Lung (tissue), 12 donors: ENCODE data around the gene PMEPA1. TPM values are rescaled to one million over a fixed set of nuclear protein-coding genes. Genes with fewer than 3 reads are reported as not detected.
A peak's percentile ranks its signal among the peaks of the same experiment; 100 is the strongest.

Experiments used
- ATAC-seq: fragments of 200-7000 bp; cut with Tn5 transposase; one replicate; pipeline ENCODE4 v1.9.1; 2020; ENCODE audit warnings: moderate number of reproducible peaks; ENCODE audit not compliant: insufficient read depth, low FRiP score
- DNase-seq, 3 donors: peaks; one replicate each; pipeline ENCODE4 v3.0.0-alpha.2; 2013 to 2017
- H3K27ac ChIP-seq, 2 donors: one replicate each; pipeline ENCODE4 v1.5.1; 2013; ENCODE audit warnings: mild to moderate bottlenecking in 2 of 2, moderate library complexity in 2 of 2, control low read depth in 1 of 2, inconsistent platforms in 1 of 2, low read depth in 1 of 2, low read length in 1 of 2
- H3K27me3 ChIP-seq, 3 donors: one replicate each; pipeline ENCODE4 v1.5.1; 2013; ENCODE audit warnings: low read length in 2 of 3; ENCODE audit not compliant: control insufficient read depth in 3 of 3, insufficient read depth in 3 of 3
- H3K36me3 ChIP-seq, 4 donors: one replicate each; pipeline ENCODE4 v1.5.1; 2013; ENCODE audit warnings: low read length in 4 of 4, mild to moderate bottlenecking in 1 of 4, moderate library complexity in 1 of 4; ENCODE audit not compliant: control insufficient read depth in 4 of 4, insufficient read depth in 4 of 4
- H3K4me1 ChIP-seq, 5 donors: one replicate each; pipeline ENCODE4 v1.5.1; 2013; ENCODE audit warnings: low read length in 5 of 5, mild to moderate bottlenecking in 2 of 5, moderate library complexity in 1 of 5; ENCODE audit not compliant: control insufficient read depth in 5 of 5, insufficient read depth in 5 of 5
- H3K4me3 ChIP-seq: one replicate; pipeline ENCODE4 v1.5.1; 2013; ENCODE audit warnings: mild to moderate bottlenecking, control low read depth, moderate library complexity
- H3K9ac ChIP-seq, 2 donors: one replicate each; pipeline ENCODE4 v1.5.1; 2013; ENCODE audit warnings: low read length in 2 of 2, control low read depth in 1 of 2; ENCODE audit not compliant: insufficient read depth in 1 of 2
- H3K9me3 ChIP-seq, 4 donors: one replicate each; pipeline ENCODE4 v1.5.1; 2013; ENCODE audit warnings: low read length in 3 of 4, mild to moderate bottlenecking in 1 of 4, moderate library complexity in 1 of 4; ENCODE audit not compliant: control insufficient read depth in 4 of 4, insufficient read depth in 3 of 4
- WGBS, 2 donors: extraction: QIAGEN DNeasy Blood & Tissue Kit; methylation state at CpG; one replicate each; pipeline ENCODE4 v1.1.7; 2013; 5-methylcytosine and 5-hydroxymethylcytosine counted together
- polyA plus RNA-seq, 2 donors: library from polyadenylated mRNA; stranded (reverse); fragments of 200-250 nt; gene quantifications; one replicate each; pipeline ENCODE4 v1.2.1, GENCODE V29; 2013
- total RNA-seq, 2 donors: library from RNA; depleted of rRNA in 1 of 2; stranded (reverse); fragments of >200 nt in 1 of 2; gene quantifications; one replicate each; pipeline ENCODE4 v1.2.1, GENCODE V29; 2014 to 2021
- TF ChIP-seq, protein P1 (sequence below): IDR thresholded peaks from 2 replicates; pipeline ENCODE4 v1.5.1; 2012; ENCODE audit warnings: mild to moderate bottlenecking; ENCODE audit errors: control extremely low read depth, extremely low read depth
- donor health status: control.
- donor health status: control.
- donor health status: Bipolar disorder and iron deficiency.
- donor health status: healthy.
- donor health status: DM: yes; HTN: yes; CAD: no.

The PMEPA1 gene
- total and polyA plus RNA-seq, 4 donors, result 10.0 to 44.0 (median 23.9) TPM

DNA sequence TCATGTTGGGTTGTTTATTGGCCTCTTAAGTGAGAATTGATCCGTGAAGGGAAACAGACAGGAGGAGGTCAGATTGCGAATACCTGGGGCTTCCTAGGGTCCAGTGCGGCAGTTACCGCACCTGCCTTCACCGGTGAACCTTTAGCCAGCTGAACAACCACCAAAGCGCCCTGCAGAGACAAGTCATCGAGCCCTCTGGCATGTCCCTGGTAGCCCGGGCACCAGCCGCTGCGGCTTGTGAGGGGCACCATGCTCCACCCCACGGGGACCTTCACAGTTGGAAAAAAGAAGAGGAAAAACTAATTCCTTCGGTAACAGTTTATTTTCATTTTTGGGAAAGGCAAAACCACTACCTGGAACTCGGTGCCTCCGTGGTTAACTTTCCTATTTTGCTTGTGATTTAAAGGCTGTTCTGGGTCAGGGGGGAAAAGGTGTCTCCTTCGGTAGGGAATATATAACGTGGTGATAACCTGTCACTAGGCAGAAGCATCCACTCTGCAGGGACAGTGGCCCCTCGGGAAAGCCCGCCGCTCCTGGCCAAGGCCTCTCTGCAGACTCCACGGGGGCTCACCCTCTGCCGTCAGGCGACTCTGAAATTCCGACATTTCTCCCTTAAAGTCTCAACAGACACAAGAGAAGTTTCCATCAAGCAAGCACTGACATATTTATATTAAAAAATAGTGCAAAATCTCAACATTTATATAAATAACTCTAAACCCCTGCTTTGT lies 58.9 kb downstream of the PMEPA1 start:
- 91 to 93% methylated on average over 23 of the region's 23 CpGs for WGBS, 2 donors
- ATAC-seq (no peak), DNase-seq (peak in 1 of 3 donors; percentile 10)
- Histone ChIP-seq H3K4me1 (peaks cover 0 to 12% (median 0%) of the 10 kb centered on the region in 5 donors), H3K4me3 (no peak overlapping the region), H3K9ac (no peak overlapping the region), H3K9me3 (no peaks in the 10 kb centered on the region), H3K36me3 (peaks cover 0 to 19% (median 3%) of the 10 kb centered on the region in 4 donors), H3K27me3 (no peaks in the 10 kb centered on the region), H3K27ac (no peak overlapping the region)
- TF ChIP-seq, protein P1, sequence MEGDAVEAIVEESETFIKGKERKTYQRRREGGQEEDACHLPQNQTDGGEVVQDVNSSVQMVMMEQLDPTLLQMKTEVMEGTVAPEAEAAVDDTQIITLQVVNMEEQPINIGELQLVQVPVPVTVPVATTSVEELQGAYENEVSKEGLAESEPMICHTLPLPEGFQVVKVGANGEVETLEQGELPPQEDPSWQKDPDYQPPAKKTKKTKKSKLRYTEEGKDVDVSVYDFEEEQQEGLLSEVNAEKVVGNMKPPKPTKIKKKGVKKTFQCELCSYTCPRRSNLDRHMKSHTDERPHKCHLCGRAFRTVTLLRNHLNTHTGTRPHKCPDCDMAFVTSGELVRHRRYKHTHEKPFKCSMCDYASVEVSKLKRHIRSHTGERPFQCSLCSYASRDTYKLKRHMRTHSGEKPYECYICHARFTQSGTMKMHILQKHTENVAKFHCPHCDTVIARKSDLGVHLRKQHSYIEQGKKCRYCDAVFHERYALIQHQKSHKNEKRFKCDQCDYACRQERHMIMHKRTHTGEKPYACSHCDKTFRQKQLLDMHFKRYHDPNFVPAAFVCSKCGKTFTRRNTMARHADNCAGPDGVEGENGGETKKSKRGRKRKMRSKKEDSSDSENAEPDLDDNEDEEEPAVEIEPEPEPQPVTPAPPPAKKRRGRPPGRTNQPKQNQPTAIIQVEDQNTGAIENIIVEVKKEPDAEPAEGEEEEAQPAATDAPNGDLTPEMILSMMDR, result no peak

DNA sequence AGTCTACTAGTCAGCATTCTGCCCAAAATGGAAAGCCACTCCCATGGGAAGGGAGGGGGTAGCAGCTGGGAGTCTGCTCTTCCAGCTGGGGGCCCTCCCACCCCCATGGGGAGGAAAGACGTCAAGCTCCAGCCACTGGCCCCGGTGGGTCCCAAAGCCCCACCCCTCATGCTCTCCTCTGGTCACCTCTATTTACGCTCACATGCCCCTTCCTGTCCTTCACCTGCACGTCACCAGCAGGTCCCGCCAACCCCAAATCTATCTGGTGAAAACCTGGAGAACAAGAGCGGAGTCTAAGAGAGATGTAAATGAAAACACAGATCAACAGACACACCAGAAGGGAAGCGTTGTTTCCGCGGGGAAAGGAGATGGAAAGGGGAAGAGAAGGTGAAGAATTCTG lies 59.5 kb downstream of the PMEPA1 start:
- WGBS, 2 donors, result 61 to 66% methylated on average over 9 of the region's 9 CpGs
- ATAC-seq (no peak), DNase-seq (no peak)
- Histone ChIP-seq H3K9ac (no peak overlapping the region), H3K4me3 (no peak overlapping the region), H3K9me3 (peaks cover 0 to 2% (median 0%) of the 10 kb centered on the region in 4 donors), H3K4me1 (peaks cover 0 to 10% (median 0%) of the 10 kb centered on the region in 5 donors), H3K36me3 (peaks cover 0 to 19% (median 3%) of the 10 kb centered on the region in 4 donors), H3K27me3 (no peaks in the 10 kb centered on the region), H3K27ac (no peak overlapping the region)
- TF ChIP-seq, protein P1, result no peak

DNA sequence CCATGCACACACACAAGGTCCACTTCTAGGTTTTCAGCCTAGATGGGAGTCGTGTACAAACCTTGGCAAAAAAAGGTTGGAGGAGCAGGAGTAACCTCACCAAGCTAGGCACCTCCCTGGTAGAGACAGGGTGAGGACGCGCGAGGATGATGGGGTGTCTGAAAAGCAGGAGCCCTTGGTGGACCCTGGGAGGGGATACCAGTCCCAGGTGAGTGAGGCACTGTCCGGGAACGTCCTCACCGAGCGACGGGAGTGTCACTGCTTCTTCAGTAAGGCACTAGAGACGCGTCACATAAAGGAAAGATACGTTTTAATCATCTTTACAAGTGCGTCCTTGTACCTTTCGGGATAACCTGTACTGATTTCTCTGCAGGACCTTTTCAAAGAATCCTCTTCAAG lies 60.2 kb downstream of the PMEPA1 start:
- Histone ChIP-seq H3K27me3 (no peaks in the 10 kb centered on the region), H3K27ac (no peak overlapping the region), H3K4me3 (no peak overlapping the region), H3K36me3 (peaks cover 0 to 19% (median 3%) of the 10 kb centered on the region in 4 donors), H3K9ac (no peak overlapping the region), H3K9me3 (peaks cover 0 to 6% (median 0%) of the 10 kb centered on the region in 4 donors), H3K4me1 (peaks cover 0 to 8% (median 0%) of the 10 kb centered on the region in 5 donors)
- 92 to 98% methylated on average over 14 of the region's 14 CpGs for WGBS, 2 donors
- ATAC-seq (no peak), DNase-seq (no peak)
- TF ChIP-seq, protein P1, result no peak
